Neuronal stem cell (in vitro differentiated cells): ENCODE data around the gene ARHGEF17.

Source experiments
- DNase-seq: peaks from one replicate; pipeline ENCODE4 v3.0.0-alpha.2; 2013; ENCODE audit warnings: low spot score
- H2AFZ ChIP-seq: one replicate; pipeline ENCODE4 v1.6.1; 2013; ENCODE audit warnings: mild to moderate bottlenecking, low read length, inconsistent platforms
- H2AK5ac ChIP-seq: 2 replicates; pipeline ENCODE4 v1.6.1; 2013; ENCODE audit warnings: low read depth, mild to moderate bottlenecking, inconsistent platforms, low read length, moderate library complexity, mixed read lengths
- H2BK120ac ChIP-seq: 2 replicates; pipeline ENCODE4 v1.6.1; 2013; ENCODE audit warnings: low read depth, mild to moderate bottlenecking, inconsistent platforms, low read length, moderate library complexity, mixed read lengths
- H2BK12ac ChIP-seq: one replicate; pipeline ENCODE4 v1.6.1; 2013; ENCODE audit warnings: low read length, inconsistent platforms
- H2BK15ac ChIP-seq: 2 replicates; pipeline ENCODE4 v1.6.1; 2013; ENCODE audit warnings: mild to moderate bottlenecking, low read length, inconsistent platforms, mixed read lengths
- H2BK5ac ChIP-seq: one replicate; pipeline ENCODE4 v1.6.1; 2013; ENCODE audit warnings: inconsistent platforms, mild to moderate bottlenecking, low read length, moderate library complexity
- H3K14ac ChIP-seq: one replicate; pipeline ENCODE4 v1.6.1; 2013; ENCODE audit warnings: low read length, inconsistent platforms
- H3K18ac ChIP-seq: 2 replicates; pipeline ENCODE4 v1.6.1; 2013; ENCODE audit warnings: low read length, inconsistent platforms
- H3K23ac ChIP-seq: 2 replicates; pipeline ENCODE4 v1.6.1; 2013; ENCODE audit warnings: low read depth, mild to moderate bottlenecking, mixed read lengths, low read length, inconsistent platforms; ENCODE audit not compliant: poor library complexity
- H3K27ac ChIP-seq: replicated peaks from 3 replicates; pipeline ENCODE4 v1.5.1; 2013; ENCODE audit warnings: low read length, inconsistent platforms
- H3K27me3 ChIP-seq, 3 experiments: 2 replicates each; pipeline ENCODE4 v1.6.1; 2013; ENCODE audit warnings: low read length in 3 of 3, mild to moderate bottlenecking in 2 of 3, inconsistent platforms in 1 of 3, low read depth in 1 of 3, mixed read lengths in 1 of 3, moderate library complexity in 1 of 3; ENCODE audit not compliant: control insufficient read depth in 3 of 3, insufficient read depth in 3 of 3
- H3K36me3 ChIP-seq, 2 donors: replicated peaks in 1 of 2; 2 replicates each; pipeline ENCODE4 v1.6.1; 2013; ENCODE audit warnings: low read length in 2 of 2; ENCODE audit not compliant: control insufficient read depth in 2 of 2, insufficient read depth in 2 of 2
- H3K4ac ChIP-seq: 2 replicates; pipeline ENCODE4 v1.6.1; 2013; ENCODE audit warnings: inconsistent platforms, mild to moderate bottlenecking, low read length, moderate library complexity
- H3K4me1 ChIP-seq, 2 donors: 1 replicate in 1 of 2; 2 replicates in 1 of 2; pipeline ENCODE4 v1.6.1; 2013; ENCODE audit warnings: low read length in 2 of 2, low read depth in 1 of 2; ENCODE audit not compliant: control insufficient read depth in 2 of 2, insufficient read depth in 1 of 2
- H3K4me2 ChIP-seq: one replicate; pipeline ENCODE4 v1.6.1; 2013; ENCODE audit warnings: mild to moderate bottlenecking, low read length, inconsistent platforms; ENCODE audit not compliant: insufficient read depth, poor library complexity, severe bottlenecking
- H3K4me3 ChIP-seq, 2 donors: 2 replicates each; pipeline ENCODE4 v1.5.1; 2013; ENCODE audit warnings: low read length in 2 of 2, mild to moderate bottlenecking in 2 of 2, inconsistent platforms in 1 of 2, moderate library complexity in 1 of 2
- H3K79me1 ChIP-seq: one replicate; pipeline ENCODE4 v1.6.1; 2013; ENCODE audit warnings: low read depth, mild to moderate bottlenecking, inconsistent platforms, low read length, moderate library complexity
- H3K9ac ChIP-seq: one replicate; pipeline ENCODE4 v1.6.1; 2013; ENCODE audit warnings: mild to moderate bottlenecking, low read depth, low read length, inconsistent platforms; ENCODE audit not compliant: poor library complexity
- H3K9me3 ChIP-seq, 2 donors: replicated peaks in 1 of 2; 2 replicates each; pipeline versions ENCODE3 to v1.6.1; 2013; ENCODE audit warnings: low read length in 2 of 2, mild to moderate bottlenecking in 2 of 2, inconsistent platforms in 1 of 2, low read depth in 1 of 2, mixed read lengths in 1 of 2, moderate library complexity in 1 of 2; ENCODE audit not compliant: control insufficient read depth in 2 of 2, insufficient read depth in 1 of 2
- H4K8ac ChIP-seq: one replicate; pipeline ENCODE4 v1.6.1; 2013; ENCODE audit warnings: low read depth, mild to moderate bottlenecking, inconsistent platforms, low read length, moderate library complexity
- H4K91ac ChIP-seq: one replicate; pipeline ENCODE4 v1.6.1; 2013; ENCODE audit warnings: low read length, low read depth, mild to moderate bottlenecking, inconsistent platforms; ENCODE audit not compliant: poor library complexity
- WGBS, 2 donors: extraction: QIAGEN DNeasy Blood & Tissue Kit; methylation state at CpG; one replicate each; pipeline ENCODE4 v1.1.7; 2013; ENCODE audit warnings: missing lambda C conversion rate in 2 of 2, mixed read lengths in 1 of 2; ENCODE audit not compliant: insufficient read length in 2 of 2, insufficient replicate concordance in 1 of 2; ENCODE audit errors: extremely low coverage in 2 of 2; 5-methylcytosine and 5-hydroxymethylcytosine counted together

The ARHGEF17 gene

DNA sequence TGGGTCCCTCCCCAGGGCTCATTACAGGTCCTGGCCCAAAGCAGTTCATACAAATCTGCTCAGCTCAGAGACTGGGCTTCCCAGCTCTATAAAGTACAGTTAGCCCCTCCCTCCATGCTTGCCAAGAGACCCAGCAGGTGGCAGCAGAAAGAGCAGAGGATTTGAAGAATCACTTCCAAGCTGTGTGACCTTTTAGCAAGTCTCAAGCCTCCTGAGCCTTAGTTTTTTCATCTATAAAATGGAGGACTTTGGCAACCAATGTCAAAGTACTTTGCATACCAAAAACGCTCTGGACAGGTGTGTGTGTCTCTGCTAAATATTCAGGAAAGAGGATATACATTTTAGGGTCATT is 94.7 kb downstream of the ARHGEF17 start:
- WGBS, 2 donors: no CpG with 5 or more reads among the region's 1 CpG
- H3K4me2 ChIP-seq: no peak overlapping the region
- no peaks in the 10 kb centered on the region for H3K27me3 ChIP-seq
- H3K4me3 ChIP-seq: no peak overlapping the region
- no peak overlapping the region for H4K8ac ChIP-seq
- no peak overlapping the region for H3K4ac ChIP-seq
- no peaks in the 10 kb centered on the region for H3K79me1 ChIP-seq
- DNase-seq: no peak
- no peak overlapping the region for H3K9ac ChIP-seq
- H3K4me1 ChIP-seq: peaks cover 0 to 14% of the 10 kb centered on the region in 2 donors
- peaks cover 15 to 55% of the 10 kb centered on the region in 2 donors for H3K36me3 ChIP-seq
- no peak overlapping the region for H3K27ac ChIP-seq
- H2BK120ac ChIP-seq: no peak overlapping the region
- H4K91ac ChIP-seq: no peak overlapping the region
- no peak overlapping the region for H2AFZ ChIP-seq
- H2BK12ac ChIP-seq: no peak overlapping the region
- H3K18ac ChIP-seq: no peak overlapping the region
- H3K9me3 ChIP-seq: no peaks in the 10 kb centered on the region
- no peak overlapping the region for H3K23ac ChIP-seq
- H2BK5ac ChIP-seq: no peak overlapping the region
- no peak overlapping the region for H3K14ac ChIP-seq
- H2AK5ac ChIP-seq: no peak overlapping the region
- no peak overlapping the region for H2BK15ac ChIP-seq

DNA sequence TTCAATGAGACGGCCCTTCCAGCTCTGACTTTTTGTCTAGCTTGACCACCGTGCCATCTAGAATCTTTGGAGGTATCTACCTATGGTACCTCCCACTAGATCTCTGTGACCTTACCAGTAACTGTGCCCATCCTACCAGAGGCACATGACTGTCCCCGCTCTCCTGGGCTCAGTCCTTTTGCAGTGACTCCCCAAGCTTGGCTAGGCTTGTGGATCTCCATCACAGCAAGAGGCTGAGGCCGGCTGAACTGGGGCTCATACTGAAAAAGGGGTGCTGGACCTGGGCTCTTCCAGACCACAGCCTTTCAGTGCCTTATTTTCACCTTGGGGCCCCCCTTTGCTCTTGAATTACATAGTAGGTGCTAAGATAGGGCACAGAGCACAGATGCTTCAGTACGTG is 95.5 kb downstream of the ARHGEF17 start:
- H2AK5ac ChIP-seq: no peak overlapping the region
- no peak overlapping the region for H2BK120ac ChIP-seq
- H2BK12ac ChIP-seq: no peak overlapping the region
- no peak overlapping the region for H3K4me3 ChIP-seq
- no peak overlapping the region for H3K4me2 ChIP-seq
- no CpG with 5 or more reads among the region's 5 CpGs for WGBS, 2 donors
- H3K79me1 ChIP-seq: no peaks in the 10 kb centered on the region
- H2AFZ ChIP-seq: no peak overlapping the region
- H4K8ac ChIP-seq: no peak overlapping the region
- H3K9me3 ChIP-seq: no peaks in the 10 kb centered on the region
- no peak for DNase-seq
- no peak overlapping the region for H3K23ac ChIP-seq
- H4K91ac ChIP-seq: no peak overlapping the region
- no peak overlapping the region for H3K27ac ChIP-seq
- no peak overlapping the region for H3K9ac ChIP-seq
- no peak overlapping the region for H3K18ac ChIP-seq
- H3K4me1 ChIP-seq: peaks cover 0 to 14% of the 10 kb centered on the region in 2 donors
- H2BK15ac ChIP-seq: no peak overlapping the region
- no peak overlapping the region for H2BK5ac ChIP-seq
- H3K27me3 ChIP-seq: no peaks in the 10 kb centered on the region
- no peak overlapping the region for H3K14ac ChIP-seq
- H3K4ac ChIP-seq: no peak overlapping the region
- peaks cover 17 to 59% of the 10 kb centered on the region in 2 donors for H3K36me3 ChIP-seq

- H3K4me1 ChIP-seq: peaks cover 0 to 14% of the 10 kb centered on the region in 2 donors
- no peak overlapping the region for H2BK15ac ChIP-seq
- H4K8ac ChIP-seq: no peak overlapping the region
- no CpG with 5 or more reads among the region's 4 CpGs for WGBS, 2 donors
- no peak overlapping the region for H3K4ac ChIP-seq
- no peak overlapping the region for H3K4me3 ChIP-seq
- no peaks in the 10 kb centered on the region for H3K27me3 ChIP-seq
- no peak overlapping the region for H3K4me2 ChIP-seq
- H2BK12ac ChIP-seq: no peak overlapping the region
- no peak overlapping the region for H3K27ac ChIP-seq
- no peaks in the 10 kb centered on the region for H3K9me3 ChIP-seq
- no peak overlapping the region for H3K14ac ChIP-seq
- no peak overlapping the region for H2AK5ac ChIP-seq
- H2AFZ ChIP-seq: no peak overlapping the region
- no peaks in the 10 kb centered on the region for H3K79me1 ChIP-seq
- H2BK5ac ChIP-seq: no peak overlapping the region
- peaks cover 20 to 63% of the 10 kb centered on the region in 2 donors for H3K36me3 ChIP-seq
- no peak overlapping the region for H3K9ac ChIP-seq
- no peak overlapping the region for H2BK120ac ChIP-seq
- DNase-seq: no peak
- no peak overlapping the region for H4K91ac ChIP-seq
- H3K18ac ChIP-seq: no peak overlapping the region
- no peak overlapping the region for H3K23ac ChIP-seq
Measured at GRCh38 chr11:73404048-73404447, 96.0 kb downstream of the ARHGEF17 start.

DNA sequence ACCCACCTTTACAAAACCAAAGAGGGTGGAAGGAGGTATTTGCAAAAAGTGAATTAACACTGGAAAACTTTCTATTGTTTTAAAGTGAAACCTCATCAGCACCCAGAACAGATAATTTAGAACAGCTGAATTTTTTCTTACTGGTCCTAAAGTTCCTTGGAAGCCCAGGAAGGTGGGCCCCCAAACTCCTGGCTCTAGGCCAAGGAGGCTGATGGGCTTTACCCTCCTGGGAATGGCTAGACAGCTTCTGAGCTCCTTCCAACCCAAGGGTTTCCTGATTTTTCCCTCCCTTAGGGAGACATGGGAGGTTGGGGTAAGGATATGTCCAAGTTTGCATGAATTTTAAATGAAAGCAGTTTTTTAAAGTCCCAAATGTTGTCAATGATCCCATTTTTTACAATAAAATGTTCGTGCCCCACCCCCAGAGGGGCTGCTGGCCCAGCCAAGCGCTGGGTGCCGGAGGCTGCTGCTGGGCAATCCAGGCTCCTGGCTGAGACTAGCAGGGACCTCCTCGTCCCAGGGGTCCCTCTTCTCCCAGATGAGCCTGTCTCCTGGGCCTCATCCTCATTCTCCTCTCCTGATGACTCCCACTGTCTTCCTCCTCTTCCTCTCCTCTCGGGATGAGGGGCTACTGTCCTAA is 96.5 kb downstream of the ARHGEF17 start:
- no peak overlapping the region for H2BK12ac ChIP-seq
- H3K9me3 ChIP-seq: no peaks in the 10 kb centered on the region
- no peak overlapping the region for H3K4me3 ChIP-seq

More for the DNA sequence above, 96.5 kb downstream of the ARHGEF17 start:
- Histone ChIP-seq H2AK5ac (no peak overlapping the region), H3K4ac (no peak overlapping the region), H3K36me3 (peaks cover 26 to 69% of the 10 kb centered on the region in 2 donors), H3K79me1 (no peaks in the 10 kb centered on the region), H2BK120ac (no peak overlapping the region), H2BK5ac (no peak overlapping the region), H3K27ac (no peak overlapping the region), H3K14ac (no peak overlapping the region), H3K18ac (no peak overlapping the region), H4K8ac (no peak overlapping the region), H2BK15ac (no peak overlapping the region), H3K27me3 (no peaks in the 10 kb centered on the region), H3K23ac (no peak overlapping the region), H2AFZ (no peak overlapping the region), H3K4me2 (no peak overlapping the region), H3K9ac (no peak overlapping the region), H3K4me1 (peaks cover 0 to 14% of the 10 kb centered on the region in 2 donors), H4K91ac (no peak overlapping the region)
- WGBS, 2 donors: no CpG with 5 or more reads among the region's 5 CpGs
- DNase-seq: no peak
